HUES6 (cell line): ENCODE measurements around the gene CD177.

Experiments
- H3K27ac ChIP-seq: 2 replicates; pipeline ENCODE4 v1.7.0; 2013; ENCODE audit warnings: low read depth, mild to moderate bottlenecking, low read length, inconsistent platforms
- H3K27me3 ChIP-seq: 2 replicates; pipeline ENCODE4 v1.6.1; 2013; ENCODE audit warnings: low read length; ENCODE audit not compliant: control insufficient read depth, insufficient read depth
- H3K36me3 ChIP-seq: 2 replicates; pipeline ENCODE4 v1.6.1; 2013; ENCODE audit warnings: low read length; ENCODE audit not compliant: control insufficient read depth, insufficient read depth
- H3K4me1 ChIP-seq: 2 replicates; pipeline ENCODE4 v1.6.1; 2013; ENCODE audit warnings: low read length; ENCODE audit not compliant: control insufficient read depth, insufficient read depth
- H3K4me3 ChIP-seq: 2 replicates; pipeline ENCODE4 v1.5.1; 2013; ENCODE audit warnings: low read depth, low read length
- H3K9ac ChIP-seq: one replicate; pipeline ENCODE4 v1.6.1; 2013; ENCODE audit warnings: mild to moderate bottlenecking, low read length
- H3K9me3 ChIP-seq: 2 replicates; pipeline ENCODE4 v1.6.1; 2013; ENCODE audit warnings: low read depth, low read length; ENCODE audit not compliant: control insufficient read depth, insufficient read depth

The CD177 gene

DNA sequence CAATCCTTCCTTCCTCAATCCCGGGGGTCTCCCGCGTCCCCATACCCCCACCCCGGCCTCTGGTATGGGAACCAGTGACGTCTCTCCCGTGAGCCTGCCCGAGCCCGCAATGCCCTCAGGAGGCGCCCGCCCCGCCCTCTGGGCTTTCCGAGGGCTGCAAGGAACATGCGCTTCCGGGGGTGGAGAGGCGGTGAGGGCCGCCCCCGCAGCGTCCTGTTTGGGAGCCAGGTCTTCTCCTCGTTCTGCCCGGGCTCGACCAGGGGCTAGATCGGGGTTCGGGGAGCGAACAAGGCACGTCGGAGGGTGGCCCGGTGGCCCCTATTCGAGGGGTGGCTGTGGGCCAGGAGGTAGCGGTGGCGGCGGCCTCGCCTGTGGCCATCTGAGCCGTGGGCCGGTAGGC is 54.6 kb downstream of the CD177 start:
- Histone ChIP-seq H3K27ac (no peak overlapping the region), H3K27me3 (no peaks in the 10 kb centered on the region), H3K9ac (no peak overlapping the region), H3K4me3 (no peak overlapping the region), H3K4me1 (peaks cover 6% of the 10 kb centered on the region), H3K36me3 (no peaks in the 10 kb centered on the region), H3K9me3 (peaks cover 10% of the 10 kb centered on the region)

GRCh38 chr19:43409415-43409814 is 55.9 kb downstream of the CD177 start:
- Histone ChIP-seq H3K9me3 (peaks cover 19% of the 10 kb centered on the region), H3K4me3 (no peak overlapping the region), H3K9ac (no peak overlapping the region), H3K27ac (no peak overlapping the region), H3K27me3 (no peaks in the 10 kb centered on the region), H3K36me3 (no peaks in the 10 kb centered on the region), H3K4me1 (peaks cover 6% of the 10 kb centered on the region)

DNA sequence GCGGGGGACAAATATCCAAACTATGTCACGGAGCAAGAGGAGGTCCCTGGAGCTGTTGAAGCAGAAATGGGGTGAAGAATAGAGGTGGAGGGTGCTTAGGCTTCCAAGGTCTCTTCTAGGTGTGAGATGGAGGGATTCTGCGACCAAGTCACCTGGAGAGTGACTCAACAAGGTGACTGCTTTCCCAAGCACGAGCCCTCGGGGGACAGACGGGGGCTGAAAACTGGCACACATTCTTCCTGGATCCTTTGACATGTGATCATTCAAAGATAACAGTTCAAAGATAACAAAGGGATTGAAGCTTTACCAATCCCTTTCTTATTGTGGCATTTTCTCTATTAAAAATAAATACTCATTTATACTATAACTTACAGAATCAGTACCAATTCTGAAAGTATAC is 59.0 kb downstream of the CD177 start:
- no peaks in the 10 kb centered on the region for H3K36me3 ChIP-seq
- peaks cover 4% of the 10 kb centered on the region for H3K4me1 ChIP-seq
- no peak overlapping the region for H3K4me3 ChIP-seq
- H3K27me3 ChIP-seq: no peaks in the 10 kb centered on the region
- no peak overlapping the region for H3K9ac ChIP-seq
- no peak overlapping the region for H3K27ac ChIP-seq
- peaks cover 24% of the 10 kb centered on the region for H3K9me3 ChIP-seq
